Measurements from ENCODE around the gene CFAP100.

Gene CFAP100

GRCh38 chr3:126466886-126467610, 72.3 kb downstream of the CFAP100 start:
- peak; percentile 29 to 52 (median 44) for DNase-seq

GRCh38 chr3:126467611-126467955, 72.9 kb downstream of the CFAP100 start:
- DNase-seq, result no peak

- peak; percentile 69 to 76 (median 72) for DNase-seq
Observed at GRCh38 chr3:126468028-126468891, 73.6 kb downstream of the CFAP100 start.

- peak in 2 of 4 experiments; percentile 7 to 11 for DNase-seq
Observed at GRCh38 chr3:126469479-126469878, 74.8 kb downstream of the CFAP100 start.

- DNase-seq, result peak; percentile 94 to 99 (median 96)
Observed at GRCh38 chr3:126472277-126473006, 77.7 kb downstream of the CFAP100 start.

- no peak for DNase-seq
Observed at GRCh38 chr3:126473292-126474168, 78.8 kb downstream of the CFAP100 start.

- peak; percentile 65 to 81 (median 75) for DNase-seq
Observed at GRCh38 chr3:126474498-126475412, 80.0 kb downstream of the CFAP100 start.

- peak; percentile 98 to 100 (median 99) for DNase-seq
Observed at GRCh38 chr3:126475413-126476114, 80.9 kb downstream of the CFAP100 start, which contains the start of gene ZXDC. Gene ZXDC (minus strand): TSS chr3:126475891. CDS start chr3:126475865, 26 bp downstream.

- no peak for DNase-seq
Observed at GRCh38 chr3:126476166-126477060, 81.7 kb downstream of the CFAP100 start.

GRCh38 chr3:126477061-126477380, 82.3 kb downstream of the CFAP100 start:
- no peak for DNase-seq

- DNase-seq, result no peak
Observed at GRCh38 chr3:126478581-126479310, 84.0 kb downstream of the CFAP100 start.

GRCh38 chr3:126479642-126480041, 84.9 kb downstream of the CFAP100 start:
- no peak for DNase-seq

GRCh38 chr3:126480206-126480605, 85.5 kb downstream of the CFAP100 start:
- DNase-seq, result no peak

- no peak for DNase-seq
Observed at GRCh38 chr3:126480861-126481260, 86.2 kb downstream of the CFAP100 start.

GRCh38 chr3:126481808-126482502, 87.2 kb downstream of the CFAP100 start:
- no peak for DNase-seq

- DNase-seq, result no peak
Observed at GRCh38 chr3:126482503-126483255, 88.0 kb downstream of the CFAP100 start.

- DNase-seq, result no peak
Observed at GRCh38 chr3:126483321-126483761, 88.6 kb downstream of the CFAP100 start.
